Activated CD4-positive, alpha-beta T cell treated with anti-CD3 and anti-CD28 coated beads, Interleukin-2, amount 50 U/mL, for 48 hours (primary cell): ENCODE results near the gene PHTF2.

ENCODE experiments used
- DNase-seq, 2 experiments: peaks; one replicate each; pipeline ENCODE4 v3.0.0-alpha.2; 2020

PHTF2 gene

DNA sequence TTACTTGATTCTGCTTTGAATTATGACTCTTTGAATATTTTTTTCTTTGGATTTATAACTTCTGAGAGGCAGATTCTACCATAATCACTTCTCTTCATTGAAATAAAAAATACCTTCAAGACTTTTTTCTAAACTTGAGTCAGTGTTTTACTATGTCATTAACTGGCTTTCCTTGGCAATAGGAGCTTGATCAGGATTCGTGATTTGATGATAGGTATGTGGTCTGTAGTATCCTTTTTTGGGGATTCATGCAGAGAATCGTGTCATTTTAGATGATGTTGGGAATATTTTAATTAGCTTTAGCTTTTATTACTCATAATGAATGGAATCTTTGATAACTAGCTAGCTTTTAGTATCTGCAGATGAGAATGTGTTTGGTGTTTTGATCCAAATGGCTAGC is 83.3 kb downstream of the PHTF2 start:
- DNase-seq = no peak

DNA sequence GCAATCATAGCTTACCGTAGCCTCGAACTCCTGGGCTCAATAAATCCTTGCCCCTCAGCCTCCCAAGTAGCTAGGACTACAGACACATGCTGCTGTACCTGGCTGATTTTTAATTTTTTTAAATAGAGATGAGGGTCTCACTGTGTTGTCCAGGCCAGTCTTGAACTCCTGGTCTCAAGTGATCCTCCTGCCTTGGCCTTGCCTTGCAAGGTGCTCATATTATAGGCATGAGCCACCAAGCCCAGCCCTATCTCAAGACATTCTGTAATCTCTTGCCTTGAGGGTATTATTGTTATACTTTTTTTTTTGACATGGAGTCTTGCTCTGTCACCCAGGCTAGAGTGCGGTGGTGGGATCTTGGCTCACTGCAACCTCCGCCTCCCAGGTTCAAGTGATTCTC is 86.6 kb downstream of the PHTF2 start:
- no peak for DNase-seq

DNA sequence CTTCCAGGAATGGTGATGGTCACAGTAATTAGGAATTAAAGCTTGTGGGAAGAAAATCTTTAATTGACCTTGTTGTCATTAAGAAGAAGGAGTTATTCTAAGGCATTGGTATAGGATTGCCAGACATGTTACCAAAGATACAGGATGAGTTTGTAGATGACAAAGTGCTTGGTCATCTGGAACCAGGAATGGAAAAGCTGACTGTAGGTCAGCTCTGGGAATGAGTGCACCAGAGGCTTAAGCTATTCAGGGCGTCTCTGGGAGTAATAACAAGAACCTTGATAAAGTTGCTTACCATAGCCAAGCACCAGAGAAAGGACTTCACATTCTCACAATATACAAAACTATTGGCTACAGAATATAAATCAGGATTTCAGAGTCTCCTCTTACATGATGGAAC is 89.0 kb downstream of the PHTF2 start:
- peak in 1 of 2 experiments; percentile 18 for DNase-seq

DNA sequence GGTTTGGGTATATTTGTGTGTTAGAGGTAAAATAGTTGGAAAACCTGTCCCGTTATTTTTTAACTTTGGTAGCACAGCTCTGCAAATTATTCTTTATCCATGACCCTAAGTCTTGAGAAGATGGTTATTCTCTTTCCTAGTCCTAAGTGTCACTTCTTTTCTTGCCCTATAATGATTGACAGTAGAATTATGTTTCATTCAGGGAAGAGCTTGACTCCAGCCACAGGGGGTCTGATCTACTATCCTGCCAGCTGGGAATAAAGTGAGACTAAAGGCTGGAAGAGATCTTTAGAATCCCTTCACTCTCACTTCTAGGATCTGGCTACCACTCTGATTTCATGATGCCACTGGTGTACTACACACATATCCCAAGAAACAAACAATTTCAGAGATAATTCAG is 90.4 kb downstream of the PHTF2 start:
- no peak for DNase-seq

DNA sequence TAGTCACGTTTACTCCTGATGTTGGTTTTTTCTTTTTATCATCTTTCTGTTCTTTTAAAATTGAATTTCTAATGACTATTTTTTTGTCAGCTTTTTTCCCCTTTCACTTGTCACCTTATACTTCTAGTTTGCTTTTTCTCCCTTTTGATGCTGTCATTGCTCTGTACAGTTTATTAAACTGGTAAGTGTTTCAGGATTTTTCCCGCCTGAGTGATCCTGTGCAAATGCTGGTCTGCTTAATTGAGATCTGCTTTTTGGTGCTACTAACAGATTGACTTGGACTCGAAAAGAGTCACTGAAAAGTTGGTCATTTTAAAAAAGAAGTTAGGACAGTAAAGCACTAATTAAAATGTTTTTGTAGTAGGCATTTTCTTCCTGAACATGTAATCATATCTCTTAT is 95.2 kb downstream of the PHTF2 start:
- DNase-seq = no peak

DNA sequence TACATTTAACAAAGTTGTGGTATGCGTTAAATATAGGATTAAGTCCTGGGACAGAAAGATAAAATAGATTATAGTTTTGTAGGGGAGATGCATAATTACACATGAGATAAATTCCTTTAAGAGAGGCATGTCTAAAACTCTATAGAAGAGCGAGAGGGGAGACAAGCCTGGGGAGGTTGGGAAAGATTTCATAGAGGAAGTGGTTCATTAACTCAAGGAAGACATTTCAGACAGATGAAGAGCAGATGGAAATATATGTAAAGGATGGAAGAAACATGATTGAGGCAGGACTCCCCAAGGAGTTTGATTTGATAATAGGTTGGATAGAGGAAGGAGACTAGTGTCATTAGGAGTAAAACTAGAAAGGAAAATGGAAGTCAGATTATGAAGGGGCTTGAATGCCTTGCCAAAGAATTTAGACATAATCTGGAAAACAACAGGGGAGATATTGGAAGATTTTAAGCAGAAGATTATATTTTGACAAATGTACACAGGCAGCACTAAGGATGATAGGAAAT is 96.1 kb downstream of the PHTF2 start:
- no peak for DNase-seq

DNA sequence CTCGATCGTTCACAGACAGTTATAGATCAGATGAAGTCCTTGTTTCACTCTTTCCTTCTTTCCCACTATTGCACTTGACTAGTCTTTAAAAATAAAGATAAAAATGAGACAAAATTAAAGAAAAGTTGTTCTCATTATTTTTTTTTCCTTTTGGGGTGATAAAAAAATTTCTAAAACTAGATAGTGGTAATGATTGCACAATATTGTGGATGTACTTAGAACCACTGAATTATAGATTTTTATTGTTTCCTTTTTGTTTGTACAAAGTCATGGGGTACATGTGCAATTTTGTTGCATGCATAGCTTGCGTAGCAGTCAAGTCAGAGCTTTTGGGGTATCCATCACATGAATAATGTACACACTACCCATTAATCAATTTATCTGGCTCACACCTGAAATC is 97.3 kb downstream of the PHTF2 start:
- DNase-seq = no peak

DNA sequence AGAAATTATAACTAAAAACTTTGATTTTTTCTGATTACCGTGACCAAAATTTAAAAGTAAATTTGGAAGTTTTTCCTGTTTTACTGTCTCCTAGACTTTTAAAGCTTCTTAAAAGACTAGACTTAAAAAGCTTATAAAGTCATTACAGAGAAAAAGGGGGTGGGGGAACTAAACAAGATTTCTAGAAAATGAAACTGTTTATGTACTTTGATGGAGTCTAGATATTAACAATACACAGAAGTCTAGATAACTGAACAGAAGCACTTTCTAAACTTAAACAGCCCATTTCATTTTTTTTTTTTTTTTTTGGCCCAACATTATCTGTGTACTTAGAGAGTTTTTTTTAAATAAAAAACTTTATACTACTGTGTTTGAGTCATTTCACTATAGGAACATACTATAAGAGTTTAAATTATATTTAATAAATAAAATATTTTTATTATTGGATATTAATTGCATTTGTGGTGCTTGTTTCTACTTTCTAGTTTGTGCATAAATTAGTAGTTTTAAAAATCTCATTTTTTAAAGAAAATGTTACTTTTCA is 98.5 kb downstream of the PHTF2 start:
- no peak for DNase-seq

DNA sequence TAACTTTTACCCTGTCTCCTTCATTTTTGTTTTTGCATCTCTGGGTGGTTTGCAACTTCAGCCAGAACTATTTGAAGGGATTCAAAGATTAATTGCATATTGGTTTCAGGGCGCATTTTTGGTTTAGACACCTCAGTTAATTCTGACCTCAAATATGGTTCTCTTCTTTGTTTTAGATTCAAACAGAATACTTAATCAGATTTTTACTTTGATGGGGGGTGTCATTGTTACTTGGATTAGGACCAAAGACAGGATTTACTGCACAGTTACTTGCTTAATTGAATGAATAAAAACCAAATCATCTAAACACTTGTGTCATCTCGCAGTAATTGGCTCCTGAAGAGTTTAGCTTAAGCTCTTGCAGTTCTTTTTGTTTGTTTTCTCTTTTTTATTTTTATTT is 100.9 kb downstream of the PHTF2 start:
- no peak for DNase-seq

DNA sequence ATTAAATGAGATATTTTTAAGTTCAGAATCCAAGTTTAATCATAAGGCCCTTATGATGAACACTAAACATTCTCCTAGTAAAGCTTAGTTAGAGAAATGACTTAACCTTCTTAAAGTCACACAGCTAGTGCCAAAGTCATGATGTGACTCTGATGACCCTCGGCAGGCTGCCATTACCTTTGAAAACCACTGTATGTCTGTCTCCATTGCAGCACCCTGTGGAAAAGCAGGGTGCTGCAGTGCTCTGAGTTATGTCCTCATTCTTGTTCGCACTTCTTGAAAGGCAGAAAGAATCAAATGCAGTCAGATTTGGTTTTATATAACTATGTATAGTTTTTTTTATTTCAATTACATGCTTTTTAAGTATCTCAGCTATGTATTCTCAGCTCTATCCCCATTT is 105.0 kb downstream of the PHTF2 start:
- no peak for DNase-seq

DNA sequence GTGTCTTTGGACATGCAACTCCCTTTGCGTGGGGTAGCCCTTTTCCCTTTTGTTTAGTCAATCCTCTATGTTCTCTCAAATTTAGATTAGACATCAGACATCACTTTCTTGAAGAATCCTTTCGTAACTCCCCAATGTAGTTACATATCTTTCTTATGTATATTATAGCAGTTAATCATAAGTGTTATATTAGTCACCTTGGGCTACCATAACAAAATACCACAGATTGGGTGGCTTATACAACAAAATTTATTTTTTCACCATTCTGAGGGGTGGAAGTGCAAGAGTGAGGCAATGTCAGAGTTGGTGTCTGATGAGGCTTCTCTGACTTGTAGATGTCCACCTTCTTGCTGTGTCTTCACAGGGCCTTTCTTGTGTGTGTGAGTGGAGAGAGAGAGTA is 105.7 kb downstream of the PHTF2 start:
- no peak for DNase-seq

DNA sequence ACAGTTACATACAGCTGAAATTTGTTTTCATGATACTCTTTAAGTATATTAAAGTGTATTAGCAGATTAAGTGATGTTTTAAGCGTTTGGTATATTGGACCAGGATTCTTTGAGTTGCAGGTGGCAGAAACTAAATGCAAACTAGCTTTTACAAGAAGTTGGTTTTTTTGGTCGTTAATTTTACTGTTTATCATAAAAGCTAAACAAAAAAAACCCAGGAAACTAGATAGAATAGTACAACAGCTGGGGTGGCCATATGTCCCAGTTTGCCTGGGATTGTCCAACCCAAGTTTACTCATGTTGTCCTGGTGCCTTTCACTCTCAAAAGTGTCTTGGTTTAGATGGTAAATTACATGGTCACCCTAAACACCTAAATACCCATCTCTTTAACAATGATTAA is 108.7 kb downstream of the PHTF2 start:
- DNase-seq = no peak

DNA sequence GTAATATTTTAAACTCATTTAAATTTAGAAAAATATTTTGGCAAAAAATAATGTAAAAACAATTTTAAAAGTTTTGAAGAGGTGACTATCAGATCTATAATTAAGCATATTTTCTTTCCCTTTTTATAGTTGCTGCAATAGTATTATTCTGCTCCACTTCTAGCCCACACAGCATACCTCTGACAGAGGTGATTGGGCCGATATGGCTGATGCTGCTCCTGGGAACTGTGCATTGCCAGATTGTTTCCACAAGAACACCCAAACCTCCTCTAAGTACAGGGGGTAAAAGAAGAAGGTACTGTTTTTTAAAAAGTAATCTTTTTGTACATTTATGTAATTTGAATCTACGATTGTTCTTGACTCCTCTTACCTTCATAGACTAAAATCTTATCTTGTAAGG is 110.1 kb downstream of the PHTF2 start:
- DNase-seq = no peak

DNA sequence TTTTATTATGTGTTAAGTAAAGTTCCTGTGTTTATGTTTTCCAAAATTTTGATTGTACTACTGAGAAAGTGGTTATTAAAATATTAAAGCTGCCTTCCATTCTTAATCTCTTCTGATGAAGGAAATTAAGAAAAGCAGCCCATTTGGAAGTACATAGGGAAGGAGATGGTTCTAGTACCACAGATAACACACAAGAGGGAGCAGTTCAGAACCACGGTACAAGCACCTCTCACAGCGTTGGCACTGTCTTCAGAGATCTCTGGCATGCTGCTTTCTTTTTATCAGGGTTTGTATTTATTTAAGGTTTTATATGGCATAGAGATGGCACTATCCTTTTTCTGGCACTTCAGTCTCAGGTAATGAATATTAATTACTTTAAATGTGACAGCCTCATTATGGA is 111.6 kb downstream of the PHTF2 start:
- DNase-seq = no peak

DNA sequence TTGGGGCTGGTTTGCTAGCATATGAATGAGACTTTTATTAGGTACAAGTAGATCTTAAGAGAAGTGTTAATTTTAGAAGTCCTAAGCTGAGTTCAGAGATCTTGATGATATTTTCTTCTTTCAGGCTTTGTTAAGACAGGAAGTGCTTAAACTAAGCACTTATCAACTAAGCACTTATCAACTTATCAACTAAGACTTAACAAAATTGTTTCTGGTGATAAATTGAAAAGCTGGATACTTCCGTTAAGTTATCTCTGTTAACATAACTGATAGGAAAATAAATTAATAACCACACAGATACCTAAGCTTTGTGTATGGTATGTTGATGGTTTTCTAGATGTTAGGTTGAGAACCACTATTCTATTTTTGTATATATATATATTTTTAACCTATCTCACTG is 113.7 kb downstream of the PHTF2 start:
- DNase-seq = no peak

DNA sequence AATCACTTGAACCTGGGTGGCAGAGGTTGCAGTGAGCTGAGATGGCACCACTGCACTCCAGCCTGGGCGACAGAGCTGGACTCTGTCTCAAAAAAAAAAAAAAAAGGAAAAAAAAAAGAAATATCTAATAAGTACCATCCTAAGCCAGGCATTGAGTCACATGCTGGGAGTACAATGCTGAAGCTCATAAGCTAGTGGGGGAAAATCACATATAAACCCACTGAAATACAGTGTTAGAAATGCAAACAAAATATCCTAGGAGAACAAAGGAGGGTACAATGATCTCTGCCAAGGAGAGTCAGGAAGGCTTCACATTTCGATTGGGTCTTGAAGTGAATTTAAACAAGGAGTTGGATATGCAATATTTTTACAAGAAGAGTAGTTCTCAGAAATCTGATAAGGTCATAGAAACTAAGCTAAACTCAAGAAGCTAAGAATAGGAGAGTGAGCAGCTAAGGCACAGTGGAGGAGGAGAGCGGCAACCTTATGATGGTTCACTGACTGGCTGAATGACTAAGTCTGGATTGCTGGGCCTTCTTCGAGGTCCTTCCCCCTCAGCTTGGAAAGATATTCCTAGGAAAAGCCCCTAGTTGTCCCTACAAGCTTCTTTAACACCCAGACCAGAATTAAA is 115.5 kb downstream of the PHTF2 start:
- no peak for DNase-seq

DNA sequence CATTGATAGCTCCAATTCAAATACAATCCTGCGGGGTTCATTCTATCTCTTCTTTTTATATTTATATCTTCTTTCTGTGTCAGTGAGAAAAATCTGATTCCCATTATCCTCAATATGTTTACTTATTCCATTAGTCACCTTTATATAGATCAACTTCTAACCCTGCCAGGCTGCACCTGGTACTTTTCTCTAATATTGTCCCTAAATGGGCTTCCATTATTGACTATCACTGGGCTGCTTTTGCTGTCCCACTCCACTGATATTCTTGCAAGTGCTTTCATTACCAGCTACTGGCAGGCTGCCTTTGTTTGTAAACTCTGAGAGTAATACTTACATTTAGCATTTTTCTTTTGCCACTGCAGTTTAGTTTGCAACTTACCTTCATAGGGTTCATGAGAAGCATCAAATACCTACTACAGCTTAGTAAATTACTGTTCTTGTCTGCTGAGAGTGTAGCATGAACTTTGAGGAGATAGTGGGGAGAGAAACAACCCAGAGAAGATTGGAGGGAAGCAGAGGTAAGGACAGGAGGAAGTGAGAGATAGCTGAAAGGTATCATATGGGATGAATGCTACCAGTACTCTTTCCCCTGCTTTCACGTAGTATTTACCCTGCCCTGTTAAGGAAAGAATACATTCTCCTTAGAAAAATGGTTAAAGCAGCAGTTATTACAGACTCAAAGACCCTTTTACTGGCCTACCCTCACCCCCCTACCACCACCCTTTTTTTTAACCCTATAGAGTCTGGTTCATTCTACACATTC is 119.1 kb downstream of the PHTF2 start:
- DNase-seq = no peak

DNA sequence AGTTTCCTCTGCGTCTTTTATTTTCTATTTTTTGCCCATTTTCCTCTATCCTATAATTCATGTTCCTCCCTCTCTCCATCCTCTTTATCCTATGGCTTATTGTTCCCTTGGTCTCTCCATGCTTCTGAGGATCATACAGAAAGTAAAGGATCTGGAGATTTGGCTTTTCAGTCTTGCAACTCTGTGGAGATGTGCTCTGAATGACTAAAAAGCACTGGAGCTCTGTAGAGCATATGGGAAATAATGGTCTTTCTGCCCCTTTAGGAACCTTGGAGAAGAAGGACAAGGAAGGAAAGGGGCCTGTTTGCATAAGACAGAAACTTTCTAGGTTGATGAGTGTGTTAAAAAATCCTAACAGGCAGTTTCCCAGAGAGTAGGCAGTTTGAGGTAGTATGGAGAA is 120.1 kb downstream of the PHTF2 start:
- no peak for DNase-seq

DNA sequence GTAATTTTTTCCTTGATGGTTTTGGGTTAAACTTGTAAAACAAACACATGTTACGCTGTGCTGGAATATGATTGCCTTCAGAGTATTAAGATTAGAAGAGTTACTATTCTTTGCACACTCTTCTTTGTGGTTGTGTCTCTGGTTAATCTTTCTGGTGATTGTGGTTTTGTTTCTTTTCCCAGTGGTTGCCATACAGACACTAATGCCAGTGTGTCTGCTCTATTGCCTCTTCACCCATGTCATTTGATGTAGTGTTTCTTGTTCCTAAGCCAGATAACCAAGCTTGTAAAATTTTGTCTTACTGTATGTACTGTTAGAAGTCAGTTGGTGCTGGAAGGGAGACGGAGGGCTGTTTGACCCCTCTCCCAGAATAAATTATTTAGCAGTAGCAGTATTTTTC is 124.8 kb downstream of the PHTF2 start:
- DNase-seq = no peak

DNA sequence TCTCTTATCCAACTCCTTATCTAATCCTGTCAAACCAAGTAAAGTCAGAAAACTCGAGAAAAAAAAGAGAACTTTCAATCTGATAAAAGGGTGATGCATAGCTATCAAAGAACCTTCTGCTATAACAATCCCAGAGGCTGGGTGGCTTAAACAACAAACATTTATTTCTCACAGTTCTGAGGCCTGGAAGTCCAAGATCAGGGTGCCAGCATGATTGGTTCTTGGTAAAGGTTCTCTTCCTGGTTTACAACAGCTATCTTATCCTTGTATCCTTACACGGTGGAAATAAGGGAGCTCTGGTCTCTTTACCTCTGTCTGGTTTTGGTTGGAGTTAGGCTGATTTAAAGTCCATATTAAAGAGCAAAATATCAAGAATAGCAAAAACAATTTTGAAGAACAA is 131.9 kb downstream of the PHTF2 start:
- no peak for DNase-seq

DNA sequence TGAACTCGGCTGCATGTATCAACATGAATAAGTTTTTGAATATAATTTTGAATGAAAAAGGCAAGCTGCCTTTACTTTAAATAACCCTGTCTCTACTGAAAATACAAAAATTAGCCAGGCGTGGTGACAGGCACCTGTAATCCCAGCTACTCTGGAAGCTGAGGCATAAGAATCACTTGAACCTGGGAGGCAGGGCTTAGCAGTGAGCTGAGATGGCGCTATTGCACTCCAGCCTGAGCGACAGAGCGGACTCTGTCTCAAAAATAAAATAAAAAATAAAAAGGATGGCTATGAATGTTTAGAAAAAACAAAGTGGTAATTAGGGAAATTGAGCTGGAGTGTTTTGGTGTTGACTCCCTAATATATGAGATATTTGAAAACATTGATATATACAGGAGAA is 133.3 kb downstream of the PHTF2 start:
- no peak for DNase-seq

DNA sequence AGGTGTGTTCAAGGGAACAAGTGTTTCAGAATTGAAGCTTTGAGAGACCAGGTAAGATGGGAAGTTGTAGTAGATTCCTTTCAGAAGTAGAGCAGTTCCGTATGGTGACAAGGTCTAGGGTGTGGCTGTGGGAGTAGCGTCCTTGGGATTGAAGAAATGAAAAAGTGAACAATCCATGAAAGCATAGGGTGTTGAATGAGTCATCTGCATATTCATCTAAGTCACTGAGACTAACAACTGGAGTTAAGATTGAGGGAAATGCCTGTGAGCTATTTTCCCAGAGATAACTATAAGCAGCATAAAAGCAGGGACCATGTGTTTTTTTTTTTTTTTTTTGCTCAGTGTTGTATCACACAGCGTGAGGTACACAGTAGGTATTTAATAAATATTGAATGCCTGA is 134.8 kb downstream of the PHTF2 start:
- no peak for DNase-seq

DNA sequence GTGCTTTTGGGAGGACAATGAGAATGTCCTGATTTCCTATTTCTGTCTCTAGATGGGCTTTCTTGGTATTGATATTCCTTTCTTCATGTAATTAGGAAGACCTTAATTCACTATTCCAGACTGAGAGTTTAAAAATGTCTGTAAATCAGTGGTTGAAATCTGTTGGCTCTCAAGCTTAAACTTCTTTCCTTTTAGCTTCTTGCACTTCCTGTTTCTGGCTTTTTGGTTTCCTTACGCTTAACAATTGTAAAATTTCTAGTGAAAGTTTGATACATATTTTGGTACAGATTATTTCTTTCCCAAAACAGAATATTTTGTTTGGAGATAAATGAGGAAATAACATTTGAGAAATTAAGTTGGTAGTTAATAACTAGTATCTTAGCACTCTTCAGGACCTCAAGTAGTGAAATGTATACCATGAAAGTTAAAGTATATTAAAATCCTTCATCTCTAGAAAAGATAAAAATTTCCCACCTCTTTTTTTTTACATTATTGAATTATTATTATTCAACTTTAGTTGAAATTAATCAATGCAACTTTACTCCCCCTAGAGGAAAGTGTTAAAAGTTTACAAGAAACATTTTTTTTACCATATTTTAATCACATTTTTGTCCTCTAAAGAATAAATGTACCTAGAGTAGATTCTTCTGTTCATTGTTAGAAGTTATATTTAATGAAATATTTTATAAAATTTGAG is 137.2 kb downstream of the PHTF2 start:
- no peak for DNase-seq

DNA sequence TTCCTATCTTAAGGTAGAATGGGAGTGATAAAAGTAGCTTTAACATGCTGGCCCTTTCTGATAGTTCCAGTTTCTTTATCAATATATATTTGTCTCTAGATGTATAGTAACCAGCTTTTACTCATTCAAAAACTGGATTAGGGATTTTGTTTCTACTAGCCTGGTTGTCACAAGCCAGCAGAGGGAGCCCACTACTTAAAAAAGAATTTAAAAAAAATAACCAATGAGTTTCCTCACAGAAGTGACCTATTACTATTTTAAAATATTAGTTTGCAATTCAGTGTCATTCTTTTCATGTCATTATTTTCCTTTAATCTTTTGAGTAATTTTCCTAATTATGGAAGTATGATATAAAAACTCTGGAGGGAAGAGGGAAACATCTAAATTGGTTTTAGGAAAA is 142.1 kb downstream of the PHTF2 start:
- no peak for DNase-seq
